OCI-M2 (cell line): ENCODE results near the gene OGDHL.
"Not testable (repeated sequence)": the region's sequence is repeated elsewhere in the genome, so short reads cannot be mapped to it uniquely, and the experiment has no call there.

Experiments
- DNase-seq: peaks from one replicate; lab custom pipeline; 2025; ENCODE audit not compliant: unreplicated experiment; lab: John Stamatoyannopoulos, UW

The OGDHL gene

GRCh38 chr10:49761789-49762565, at the start of gene OGDHL:
OGDHL (minus strand) TSS chr10:49762323; CDS start chr10:49758592, 3,731 bp downstream.
- no peak for DNase-seq

DNA sequence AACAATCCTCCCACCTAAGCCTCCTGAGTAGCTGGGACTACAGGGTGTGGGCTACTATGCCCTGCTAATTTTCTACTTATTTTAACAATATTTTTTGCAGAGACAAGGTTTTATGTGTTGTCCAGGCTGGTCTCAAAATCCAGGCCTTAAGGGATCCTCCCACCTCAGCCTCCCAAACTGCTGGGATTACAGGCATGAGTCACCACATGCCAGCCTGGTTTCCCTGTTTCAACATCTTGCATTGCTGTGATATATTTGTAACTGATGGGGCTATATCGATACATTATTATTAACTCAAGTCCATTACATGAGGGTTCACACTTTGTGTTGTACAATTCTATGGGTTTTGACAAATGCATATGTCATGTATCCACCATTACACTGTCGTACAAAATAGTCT, 41.9 kb upstream of the OGDHL start:
- DNase-seq, result no peak

DNA sequence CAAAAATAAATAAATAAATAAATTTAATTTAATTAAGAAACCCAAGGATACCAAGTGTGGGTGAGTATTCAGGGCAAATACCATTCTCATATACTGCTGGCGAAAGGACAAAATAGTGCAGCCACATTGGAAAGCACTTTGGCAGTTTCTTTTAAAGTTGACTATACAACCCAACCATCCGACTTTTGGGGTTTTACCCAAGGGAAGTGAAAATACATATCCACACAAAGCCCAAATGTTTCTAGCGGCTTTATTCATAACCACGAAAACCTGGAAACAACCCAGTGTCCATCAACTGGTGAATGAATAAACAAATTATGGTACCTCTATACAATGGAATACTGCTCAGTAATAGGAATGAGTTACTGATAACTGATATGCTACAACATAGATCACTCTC, 36.2 kb upstream of the OGDHL start:
- no peak for DNase-seq

- DNase-seq, result no peak
Observed at GRCh38 chr10:49791100-49791499, 29.0 kb upstream of the OGDHL start.

DNA sequence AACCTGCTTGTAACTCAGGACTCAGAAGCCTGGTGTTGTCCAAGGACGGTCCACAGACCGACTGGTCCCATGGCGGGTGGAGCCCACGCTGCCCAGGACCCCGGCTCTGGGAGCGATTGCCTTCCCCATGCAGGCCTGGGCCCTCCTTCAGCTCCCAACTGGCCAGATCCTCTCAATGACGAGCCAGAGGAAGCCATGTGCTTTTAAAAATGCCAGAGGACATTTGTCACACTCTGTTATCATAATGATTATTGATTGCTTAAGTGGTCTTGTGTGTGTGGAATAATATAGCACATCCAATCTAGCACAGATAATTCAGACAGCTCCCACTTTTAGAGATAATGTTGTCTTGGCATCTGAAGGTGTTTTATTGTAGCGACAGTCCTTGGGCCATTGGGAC, 22.6 kb upstream of the OGDHL start:
- no peak for DNase-seq

GRCh38 chr10:49783645-49784044, 21.5 kb upstream of the OGDHL start:
- no peak for DNase-seq

- DNase-seq, result no peak
Observed at GRCh38 chr10:49781247-49781646, 19.1 kb upstream of the OGDHL start.

DNA sequence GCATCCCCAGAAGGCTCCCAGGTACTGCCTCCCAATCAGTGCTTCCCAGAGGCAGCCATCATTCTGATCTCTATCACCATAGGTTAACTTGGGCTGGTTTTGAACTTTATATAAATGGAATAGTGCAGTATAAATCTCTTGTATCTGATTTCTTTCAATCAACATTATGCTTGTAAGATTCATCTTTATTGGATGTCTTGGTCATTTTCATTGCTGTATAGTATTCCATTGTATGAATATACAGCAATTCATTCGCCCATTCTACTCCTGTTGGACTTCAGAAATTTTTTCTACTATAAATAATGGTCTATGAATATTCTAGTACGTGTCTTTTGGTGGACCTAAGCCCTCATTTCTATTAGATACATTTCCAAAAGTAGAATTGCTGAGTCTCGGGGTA, 16.1 kb upstream of the OGDHL start:
- DNase-seq, result no peak

DNA sequence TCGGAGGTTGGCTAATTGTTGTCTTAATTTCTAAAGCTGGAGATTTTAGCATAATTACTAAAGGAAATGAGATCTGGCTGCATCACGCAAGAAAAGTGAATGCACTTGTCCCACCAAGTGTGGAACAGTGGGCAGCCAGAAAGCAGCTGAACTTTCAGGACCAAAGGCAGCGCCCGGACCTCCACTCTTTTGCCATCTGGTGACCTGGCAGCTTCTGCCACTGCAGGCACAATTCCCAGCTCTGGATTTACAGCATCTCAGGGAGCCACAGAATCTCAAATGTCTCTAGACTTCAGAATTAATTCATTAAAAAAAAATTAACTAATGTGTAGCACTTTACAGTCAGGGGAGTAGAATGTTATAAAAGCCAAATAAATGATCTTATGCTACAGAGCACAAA, 14.7 kb upstream of the OGDHL start:
- DNase-seq, result no peak

- DNase-seq, result no peak
Observed at GRCh38 chr10:49775014-49775413, 12.9 kb upstream of the OGDHL start.

DNA sequence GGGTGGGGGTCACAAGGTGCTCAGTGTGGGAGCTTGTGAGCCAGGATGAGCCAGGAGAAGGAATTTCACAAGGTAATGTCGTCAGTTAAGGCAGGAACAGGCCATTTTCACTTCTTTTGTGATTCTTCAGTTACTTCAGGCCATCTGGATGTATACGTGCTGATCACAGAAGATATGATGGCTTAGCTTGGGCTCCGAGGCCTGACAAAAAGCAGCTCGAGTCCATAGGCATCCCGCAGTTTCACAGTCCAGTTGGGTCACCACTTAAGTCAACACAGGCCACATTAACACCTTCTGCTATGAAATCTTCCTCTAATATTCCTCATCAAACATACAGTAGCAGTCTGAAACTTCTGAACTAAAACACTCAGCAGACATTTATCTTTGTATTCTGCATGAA, 10.8 kb upstream of the OGDHL start:
- not testable (repeated sequence) for DNase-seq

DNA sequence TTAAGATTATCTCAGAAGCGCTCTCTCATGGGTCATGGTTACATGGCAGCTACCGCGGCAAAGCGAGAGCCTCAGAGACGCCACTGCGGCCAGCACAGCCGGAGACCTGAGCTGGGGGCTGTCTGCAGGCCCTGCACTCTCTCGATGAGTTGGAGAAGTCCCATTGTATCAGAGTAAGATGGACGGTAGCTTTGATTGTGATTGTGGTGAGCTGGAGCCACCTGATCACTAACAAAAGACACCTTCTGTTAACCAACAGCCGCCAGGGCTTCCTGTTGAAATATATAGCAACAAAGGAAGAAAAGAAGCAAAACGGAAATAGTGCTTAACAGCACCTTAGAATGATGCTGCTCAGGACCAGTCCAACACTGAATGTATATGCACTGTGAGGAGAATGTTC, 8.9 kb upstream of the OGDHL start:
- not testable (repeated sequence) for DNase-seq

GRCh38 chr10:49769692-49770091, 7.6 kb upstream of the OGDHL start:
- no peak for DNase-seq

DNA sequence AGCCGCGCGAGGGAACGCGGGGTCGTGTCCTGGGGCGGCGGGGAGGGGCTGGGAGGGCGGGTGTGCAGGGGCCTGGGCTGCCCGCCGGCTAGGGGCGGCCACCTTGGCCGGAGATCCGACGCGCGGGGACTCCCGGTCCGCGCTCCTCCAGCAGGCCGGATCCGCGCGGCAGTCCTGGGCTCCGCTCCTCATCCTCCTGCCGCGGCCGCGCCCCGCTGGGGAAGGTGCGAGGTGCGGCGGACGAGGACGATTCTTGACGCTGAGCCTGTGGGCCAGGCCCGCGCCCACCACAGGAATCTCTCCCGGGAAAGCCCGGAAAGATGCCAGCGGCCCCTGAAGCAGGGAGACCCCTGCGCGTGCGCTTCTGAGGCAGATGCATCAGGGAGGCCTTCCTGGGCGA, 6.6 kb upstream of the OGDHL start:
- no peak for DNase-seq

- no peak for DNase-seq
Observed at GRCh38 chr10:49768329-49768728, 6.2 kb upstream of the OGDHL start.

- no peak for DNase-seq
Observed at GRCh38 chr10:49767752-49768151, 5.6 kb upstream of the OGDHL start.

DNA sequence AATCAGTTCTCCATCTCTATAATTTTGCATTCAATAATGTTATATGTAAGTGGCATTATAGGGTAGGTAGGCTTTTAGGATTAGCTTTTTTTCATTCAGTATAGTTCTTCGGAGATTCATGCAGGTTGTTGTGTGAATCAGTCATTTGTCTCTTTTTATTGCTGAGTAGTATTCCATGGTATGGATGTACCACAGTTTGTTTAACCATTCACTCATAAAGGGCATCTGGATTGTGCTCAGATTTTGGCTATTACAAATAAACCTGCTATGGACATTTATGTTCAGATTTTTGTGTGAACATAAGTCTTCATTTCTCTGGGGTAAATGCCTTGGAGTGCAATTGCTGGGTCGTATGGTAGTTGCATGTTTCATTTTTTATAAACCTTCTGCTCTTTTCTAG, 4.4 kb upstream of the OGDHL start:
- DNase-seq, result no peak

GRCh38 chr10:49762566-49762877, 399 bp upstream of the OGDHL start:
- no peak for DNase-seq

GRCh38 chr10:49761201-49761788, 828 bp downstream of the OGDHL start:
- no peak for DNase-seq

DNA sequence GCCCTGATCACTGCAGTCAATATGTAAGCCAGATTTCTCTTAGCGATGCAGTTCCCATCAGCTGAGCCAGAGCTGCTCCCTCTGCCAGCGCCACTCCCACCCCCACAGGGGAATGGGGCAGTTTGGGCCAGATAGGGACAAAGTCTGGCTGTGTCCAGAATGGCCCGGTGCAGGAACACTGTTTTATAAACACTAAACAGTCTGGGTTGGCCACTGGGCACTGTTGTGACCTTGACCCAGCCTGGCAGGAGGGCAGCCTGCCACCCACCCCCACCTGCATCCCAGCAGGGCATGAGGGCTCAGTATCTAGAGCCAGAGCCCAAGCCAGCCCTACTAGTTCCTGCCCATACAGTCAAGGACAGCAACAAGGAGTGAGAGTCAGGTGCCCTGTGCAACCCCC, 1.3 kb downstream of the OGDHL start:
- DNase-seq, result no peak

DNA sequence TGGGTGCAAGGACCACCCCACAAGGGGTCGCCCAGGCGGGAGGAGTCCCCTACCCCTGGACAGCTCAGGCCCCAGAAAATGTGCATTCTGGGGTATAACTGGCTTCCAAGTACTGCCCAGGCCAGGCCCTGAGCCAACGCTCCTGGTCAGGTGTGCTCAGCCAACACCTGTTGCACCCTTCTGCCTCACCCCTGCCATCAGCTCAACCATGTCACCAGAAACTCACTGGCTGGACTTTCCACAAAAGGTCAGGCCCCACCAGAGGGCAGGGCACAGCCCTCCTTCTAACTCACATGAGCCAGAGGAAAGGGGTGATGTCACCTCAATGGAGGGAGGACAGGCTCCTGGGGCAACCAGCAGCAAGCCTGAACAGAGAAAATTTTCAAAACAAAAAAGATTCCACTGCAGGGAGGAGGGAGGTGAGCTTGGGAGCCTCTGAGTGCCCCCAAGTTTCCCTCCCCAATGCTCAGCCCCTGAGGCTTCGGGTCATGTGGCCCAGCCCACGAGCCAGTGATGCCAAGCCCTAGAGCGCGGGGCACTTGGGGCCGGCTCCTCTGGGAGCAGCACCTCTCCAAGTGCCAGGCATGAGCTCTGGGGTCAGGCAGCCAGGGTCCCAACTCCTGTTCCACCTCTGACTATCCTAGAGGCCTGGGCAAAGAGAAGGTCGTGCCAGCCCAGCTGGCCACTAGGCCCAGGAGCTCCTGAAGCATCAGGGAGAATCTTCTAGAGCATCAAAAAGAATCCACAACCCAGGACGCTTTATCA, 2.2 kb downstream of the OGDHL start:
- DNase-seq, result no peak

DNA sequence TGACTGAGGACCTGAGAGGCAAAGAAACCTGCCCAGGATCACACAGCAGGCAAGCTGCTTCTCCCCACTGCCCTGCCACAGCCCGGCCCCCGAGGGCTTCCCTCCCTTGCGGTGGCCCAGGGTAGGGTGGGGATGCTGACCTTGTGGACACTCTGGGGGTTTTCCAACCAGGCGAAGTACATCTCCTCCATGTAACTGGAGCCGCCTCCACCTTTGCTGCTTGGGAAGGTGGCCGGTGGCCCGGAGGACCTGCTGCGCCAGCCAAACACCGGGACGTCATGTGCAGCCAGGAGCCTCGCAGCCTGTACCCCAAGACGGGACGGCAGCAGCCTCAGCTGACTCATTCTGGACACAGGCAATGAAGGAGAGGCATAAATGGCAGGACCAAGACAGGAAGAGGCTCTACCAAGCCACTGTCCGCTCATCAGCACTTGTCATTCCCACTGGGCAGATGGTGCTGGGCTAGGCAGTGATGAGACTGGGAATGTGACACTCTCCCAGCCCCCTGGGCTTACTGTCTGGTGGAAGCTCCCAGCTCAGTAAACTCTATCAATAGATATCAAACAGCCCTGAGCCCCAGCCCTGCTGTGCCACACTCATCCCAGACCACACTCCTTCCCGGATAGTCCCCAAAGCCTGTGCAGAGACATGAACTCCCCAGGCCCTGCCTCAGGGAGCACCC, 3.7 kb downstream of the OGDHL start:
- DNase-seq, result no peak
